ENCODE measurements around the gene CD99. TPM values are rescaled to one million over a fixed set of nuclear protein-coding genes. Genes with fewer than 3 reads are reported as not detected.
A peak's percentile ranks its signal among the peaks of the same experiment; 100 is the strongest.
"Not testable (repeated sequence)": the region's sequence is repeated elsewhere in the genome, so short reads cannot be mapped to it uniquely, and the experiment has no call there.

CD99 gene
- total RNA-seq, 4 donors from 2014 or later: 162 to 192 (median 179) TPM

DNA sequence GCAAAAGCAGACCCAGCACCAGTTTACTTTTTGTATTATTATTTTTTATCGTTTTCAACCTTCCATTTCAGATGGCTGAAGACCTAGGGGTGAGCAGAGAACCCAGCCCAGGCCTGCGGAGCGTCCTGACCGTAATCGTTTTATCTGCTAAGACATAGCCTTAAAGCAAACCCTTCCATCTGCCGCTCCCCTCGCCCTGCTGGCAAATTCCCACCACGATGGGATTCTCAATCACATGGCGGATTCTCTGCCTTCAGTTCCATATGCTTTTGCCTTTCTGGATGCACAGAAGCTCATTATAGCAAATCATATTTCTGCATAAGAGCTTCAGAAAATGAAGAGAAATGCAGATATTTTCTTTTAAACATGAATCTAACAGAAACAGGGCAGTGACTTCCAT, 42.2 kb downstream of the CD99 start:
- WGBS: 95% methylated on average over 9 of the region's 9 CpGs
- H3K27ac ChIP-seq: no peak overlapping the region
- H3K9me3 ChIP-seq: no peaks in the 10 kb centered on the region
- peaks cover 85% of the 10 kb centered on the region for H3K36me3 ChIP-seq
- H3K4me3 ChIP-seq: no peak overlapping the region
- DNase-seq (ENCODE audit: low spot score in 2 of 2): no peak
- no peaks in the 10 kb centered on the region for H3K4me1 ChIP-seq
- TF ChIP-seq EP300 (IDR thresholded peaks at IDR 0.05) (no peak), POLR2AphosphoS5 (IDR thresholded peaks at IDR 0.05) (no peak), POLR2A (IDR thresholded peaks at IDR 0.05) (no peak)
- TF ChIP-seq, protein P1, sequence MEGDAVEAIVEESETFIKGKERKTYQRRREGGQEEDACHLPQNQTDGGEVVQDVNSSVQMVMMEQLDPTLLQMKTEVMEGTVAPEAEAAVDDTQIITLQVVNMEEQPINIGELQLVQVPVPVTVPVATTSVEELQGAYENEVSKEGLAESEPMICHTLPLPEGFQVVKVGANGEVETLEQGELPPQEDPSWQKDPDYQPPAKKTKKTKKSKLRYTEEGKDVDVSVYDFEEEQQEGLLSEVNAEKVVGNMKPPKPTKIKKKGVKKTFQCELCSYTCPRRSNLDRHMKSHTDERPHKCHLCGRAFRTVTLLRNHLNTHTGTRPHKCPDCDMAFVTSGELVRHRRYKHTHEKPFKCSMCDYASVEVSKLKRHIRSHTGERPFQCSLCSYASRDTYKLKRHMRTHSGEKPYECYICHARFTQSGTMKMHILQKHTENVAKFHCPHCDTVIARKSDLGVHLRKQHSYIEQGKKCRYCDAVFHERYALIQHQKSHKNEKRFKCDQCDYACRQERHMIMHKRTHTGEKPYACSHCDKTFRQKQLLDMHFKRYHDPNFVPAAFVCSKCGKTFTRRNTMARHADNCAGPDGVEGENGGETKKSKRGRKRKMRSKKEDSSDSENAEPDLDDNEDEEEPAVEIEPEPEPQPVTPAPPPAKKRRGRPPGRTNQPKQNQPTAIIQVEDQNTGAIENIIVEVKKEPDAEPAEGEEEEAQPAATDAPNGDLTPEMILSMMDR (IDR thresholded peaks at IDR 0.05): no peak
- no peaks in the 10 kb centered on the region for H3K27me3 ChIP-seq

DNA sequence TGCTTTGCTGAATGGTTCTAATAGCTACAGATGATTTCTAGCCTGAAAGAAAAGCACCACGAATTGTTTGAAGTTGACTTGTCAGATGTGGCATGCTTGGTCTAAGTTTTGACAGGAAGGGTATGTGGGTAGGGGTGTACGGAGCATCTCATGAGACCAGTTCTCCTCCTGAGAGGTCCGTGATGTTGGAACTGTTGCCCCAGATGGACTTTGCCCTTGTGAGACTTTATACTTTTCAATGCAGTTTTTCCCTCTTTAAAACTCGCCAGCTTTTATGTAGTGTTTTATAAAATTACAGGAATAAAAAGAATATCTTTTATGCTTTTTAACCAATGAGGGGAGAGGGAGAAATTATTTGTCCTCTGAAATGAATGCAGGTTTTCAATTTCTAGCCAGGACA, 44.2 kb downstream of the CD99 start:
- H3K27ac ChIP-seq: no peak overlapping the region
- no peaks in the 10 kb centered on the region for H3K9me3 ChIP-seq
- no peak overlapping the region for H3K4me3 ChIP-seq
- no peak for TF ChIP-seq EP300 (IDR thresholded peaks at IDR 0.05)
- TF ChIP-seq POLR2AphosphoS5 (IDR thresholded peaks at IDR 0.05): no peak
- TF ChIP-seq, protein P1 (IDR thresholded peaks at IDR 0.05): no peak
- no peak for TF ChIP-seq POLR2A (IDR thresholded peaks at IDR 0.05)
- WGBS: 91% methylated on average over 4 of the region's 4 CpGs
- DNase-seq (ENCODE audit: low spot score in 2 of 2): no peak
- H3K27me3 ChIP-seq: no peaks in the 10 kb centered on the region
- peaks cover 82% of the 10 kb centered on the region for H3K36me3 ChIP-seq
- H3K4me1 ChIP-seq: no peaks in the 10 kb centered on the region

GRCh38 chrX:2740672-2741071, 49.6 kb downstream of the CD99 start:
- Histone ChIP-seq H3K36me3 (peaks cover 67% of the 10 kb centered on the region), H3K4me1 (no peaks in the 10 kb centered on the region), H3K4me3 (no peak overlapping the region), H3K27me3 (no peaks in the 10 kb centered on the region), H3K9me3 (no peaks in the 10 kb centered on the region), H3K27ac (no peak overlapping the region)
- TF ChIP-seq EP300 (IDR thresholded peaks at IDR 0.05) (no peak), POLR2A (IDR thresholded peaks at IDR 0.05) (no peak), POLR2AphosphoS5 (IDR thresholded peaks at IDR 0.05) (no peak)
- TF ChIP-seq, protein P1 (IDR thresholded peaks at IDR 0.05): no peak
- 89% methylated on average over 11 of the region's 11 CpGs for WGBS
- no peak for DNase-seq (ENCODE audit: low spot score in 2 of 2)

- H3K4me1 ChIP-seq: no peaks in the 10 kb centered on the region
- 97% methylated on average over 3 of the region's 3 CpGs for WGBS
- DNase-seq (ENCODE audit: low spot score in 2 of 2): no peak
- no peaks in the 10 kb centered on the region for H3K9me3 ChIP-seq
- no peak overlapping the region for H3K27ac ChIP-seq
- H3K36me3 ChIP-seq: peaks cover 60% of the 10 kb centered on the region
- H3K27me3 ChIP-seq: no peaks in the 10 kb centered on the region
- no peak overlapping the region for H3K4me3 ChIP-seq
- TF ChIP-seq, protein P1 (IDR thresholded peaks at IDR 0.05): no peak
These were observed 50.3 kb downstream of the CD99 start for GRCh38 chrX:2741386-2741785.

GRCh38 chrX:2746250-2746649, 55.2 kb downstream of the CD99 start:
- peaks cover 22% of the 10 kb centered on the region for H3K4me1 ChIP-seq
- 66% methylated on average over 6 of the region's 6 CpGs for WGBS
- not testable (repeated sequence) for H3K27me3 ChIP-seq, H3K27ac ChIP-seq, H3K4me3 ChIP-seq, H3K9me3 ChIP-seq
- H3K36me3 ChIP-seq: peaks cover 21% of the 10 kb centered on the region
- DNase-seq (ENCODE audit: low spot score in 2 of 2): peak in 1 of 2 donors; percentile 26

- Histone ChIP-seq H3K36me3 (peaks cover 6% of the 10 kb centered on the region), H3K27me3 (no peaks in the 10 kb centered on the region), H3K27ac (no peak overlapping the region), H3K4me1 (peaks cover 23% of the 10 kb centered on the region), H3K9me3 (no peaks in the 10 kb centered on the region), H3K4me3 (no peak overlapping the region)
- TF ChIP-seq POLR2A (IDR thresholded peaks at IDR 0.05) (no peak), POLR2AphosphoS5 (IDR thresholded peaks at IDR 0.05) (no peak), EP300 (IDR thresholded peaks at IDR 0.05) (no peak)
- TF ChIP-seq, protein P1 (IDR thresholded peaks at IDR 0.05): no peak
- 38% methylated on average over 8 of the region's 8 CpGs for WGBS
- peak in 1 of 2 donors; percentile 24 for DNase-seq (ENCODE audit: low spot score in 2 of 2)
These were observed 57.2 kb downstream of the CD99 start for GRCh38 chrX:2748171-2748814.
